ENCODE results near the gene BLVRA. TPM values are rescaled to one million over a fixed set of nuclear protein-coding genes. Genes with fewer than 3 reads are reported as not detected.

Gene BLVRA
- total RNA-seq, 1 donor from 2014 or later, result 18.2 TPM

- no peak for DNase-seq (ENCODE audit: low spot score)
- H3K4me3 Mint-ChIP-seq (ENCODE audit: unreplicated experiment), result no peak overlapping the region
- H3K36me3 Mint-ChIP-seq (ENCODE audit: low read depth, unreplicated experiment), result no peaks in the 10 kb centered on the region
- no peak overlapping the region for H3K27ac Mint-ChIP-seq (ENCODE audit: unreplicated experiment)
- no peaks in the 10 kb centered on the region for H3K9me3 Mint-ChIP-seq (ENCODE audit: unreplicated experiment)
- H3K27me3 Mint-ChIP-seq (ENCODE audit: unreplicated experiment), result peaks cover 14% of the 10 kb centered on the region
- H3K4me1 Mint-ChIP-seq (ENCODE audit: unreplicated experiment), result peaks cover 13% of the 10 kb centered on the region
- no peak for TF ChIP-seq CTCF (IDR thresholded peaks at IDR 0.05; ENCODE audit: unreplicated experiment)
Measured at GRCh38 chr7:43754596-43754995, 3.9 kb upstream of the BLVRA start.

DNA sequence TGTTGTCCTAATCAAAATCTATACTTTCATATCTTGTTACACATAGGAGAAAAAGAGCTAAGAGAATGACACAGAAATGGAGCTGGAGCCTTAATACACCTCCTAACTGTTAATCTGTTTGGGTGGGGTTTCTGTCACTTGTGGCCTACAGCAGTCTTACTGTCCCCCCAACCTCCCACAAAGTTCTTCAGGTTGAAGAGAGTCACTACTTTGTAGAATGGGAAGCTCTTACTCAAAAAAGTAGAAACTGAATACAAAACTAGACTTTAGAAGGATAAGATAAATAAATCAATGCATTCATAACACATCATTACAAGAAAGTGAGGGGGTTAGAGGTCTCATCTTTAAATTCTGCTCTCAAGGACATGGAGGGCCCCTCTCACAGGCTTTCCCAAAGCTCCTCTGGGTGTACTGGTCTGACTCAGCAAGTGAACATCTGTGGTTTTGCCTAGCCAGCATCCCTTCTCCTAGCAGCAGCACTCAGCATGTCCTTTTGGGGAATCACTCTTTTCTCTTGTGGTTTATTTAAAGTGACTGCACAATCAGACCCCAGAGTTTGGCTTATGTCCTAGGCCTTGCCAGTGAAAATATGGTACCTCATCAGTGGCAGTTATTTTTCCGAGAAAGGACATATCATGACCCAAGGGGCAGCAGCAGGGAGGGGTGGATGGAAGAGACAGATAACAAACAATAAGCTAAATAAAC lies 2.0 kb upstream of the BLVRA start:
- H3K9me3 Mint-ChIP-seq (ENCODE audit: unreplicated experiment), result no peaks in the 10 kb centered on the region
- DNase-seq (ENCODE audit: low spot score), result no peak
- H3K27me3 Mint-ChIP-seq (ENCODE audit: unreplicated experiment), result peaks cover 14% of the 10 kb centered on the region
- H3K27ac Mint-ChIP-seq (ENCODE audit: unreplicated experiment), result no peak overlapping the region
- TF ChIP-seq CTCF (IDR thresholded peaks at IDR 0.05; ENCODE audit: unreplicated experiment), result no peak
- peak overlapping the region; percentile 87 for H3K4me3 Mint-ChIP-seq (ENCODE audit: unreplicated experiment)
- H3K36me3 Mint-ChIP-seq (ENCODE audit: low read depth, unreplicated experiment), result no peaks in the 10 kb centered on the region
- peaks cover 13% of the 10 kb centered on the region for H3K4me1 Mint-ChIP-seq (ENCODE audit: unreplicated experiment)

- H3K9me3 Mint-ChIP-seq (ENCODE audit: unreplicated experiment), result no peaks in the 10 kb centered on the region
- no peak for TF ChIP-seq CTCF (IDR thresholded peaks at IDR 0.05; ENCODE audit: unreplicated experiment)
- DNase-seq (ENCODE audit: low spot score), result no peak
- H3K4me1 Mint-ChIP-seq (ENCODE audit: unreplicated experiment), result peaks cover 13% of the 10 kb centered on the region
- no peaks in the 10 kb centered on the region for H3K36me3 Mint-ChIP-seq (ENCODE audit: low read depth, unreplicated experiment)
- H3K27ac Mint-ChIP-seq (ENCODE audit: unreplicated experiment), result peak overlapping the region; percentile 38
- peaks cover 14% of the 10 kb centered on the region for H3K27me3 Mint-ChIP-seq (ENCODE audit: unreplicated experiment)
- peak overlapping the region; percentile 87 for H3K4me3 Mint-ChIP-seq (ENCODE audit: unreplicated experiment)
Measured at GRCh38 chr7:43757073-43757720, 1.3 kb upstream of the BLVRA start.

GRCh38 chr7:43758822-43759683 lies 573 bp downstream of the BLVRA start:
- no peak for TF ChIP-seq CTCF (IDR thresholded peaks at IDR 0.05; ENCODE audit: unreplicated experiment)
- peak overlapping the region; percentile 87 for H3K4me3 Mint-ChIP-seq (ENCODE audit: unreplicated experiment)
- H3K27ac Mint-ChIP-seq (ENCODE audit: unreplicated experiment), result no peak overlapping the region
- peak; percentile 57 for DNase-seq (ENCODE audit: low spot score)
- no peaks in the 10 kb centered on the region for H3K36me3 Mint-ChIP-seq (ENCODE audit: low read depth, unreplicated experiment)
- peaks cover 13% of the 10 kb centered on the region for H3K4me1 Mint-ChIP-seq (ENCODE audit: unreplicated experiment)
- H3K9me3 Mint-ChIP-seq (ENCODE audit: unreplicated experiment), result no peaks in the 10 kb centered on the region
- H3K27me3 Mint-ChIP-seq (ENCODE audit: unreplicated experiment), result peaks cover 14% of the 10 kb centered on the region

Data from endothelial cell (in vitro differentiated cells).